HG03354 (cell line): ENCODE results near the gene GRPEL1.

Source experiments
- ATAC-seq: cut with Tn5 transposase; IDR thresholded peaks from one replicate; pipeline ENCODE4 v1.9.1; 2021; ENCODE audit warnings: mild to moderate bottlenecking; ENCODE audit not compliant: unreplicated experiment, poor library complexity, severe bottlenecking

Gene GRPEL1

DNA sequence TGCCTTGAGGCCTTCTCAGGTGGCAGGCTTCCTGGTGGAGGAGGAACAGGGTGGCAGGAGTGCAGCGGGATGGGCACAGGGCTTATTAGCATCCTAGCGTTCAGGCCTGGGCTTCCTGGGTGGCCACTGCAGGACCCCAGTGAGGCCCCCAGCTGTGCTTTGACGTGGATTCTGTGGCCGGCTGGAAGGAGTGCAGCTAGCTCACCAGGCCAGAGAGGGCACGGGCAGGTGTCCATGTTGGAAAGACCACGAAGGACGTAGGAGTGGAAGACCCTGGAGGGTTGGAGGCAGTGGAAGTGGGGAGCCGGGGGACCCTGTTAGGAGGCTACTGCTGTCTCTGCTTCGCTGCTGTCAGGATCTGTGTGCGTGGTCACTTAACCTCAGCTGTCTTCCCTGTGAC, 37.9 kb downstream of the GRPEL1 start:
- ATAC-seq: no peak

DNA sequence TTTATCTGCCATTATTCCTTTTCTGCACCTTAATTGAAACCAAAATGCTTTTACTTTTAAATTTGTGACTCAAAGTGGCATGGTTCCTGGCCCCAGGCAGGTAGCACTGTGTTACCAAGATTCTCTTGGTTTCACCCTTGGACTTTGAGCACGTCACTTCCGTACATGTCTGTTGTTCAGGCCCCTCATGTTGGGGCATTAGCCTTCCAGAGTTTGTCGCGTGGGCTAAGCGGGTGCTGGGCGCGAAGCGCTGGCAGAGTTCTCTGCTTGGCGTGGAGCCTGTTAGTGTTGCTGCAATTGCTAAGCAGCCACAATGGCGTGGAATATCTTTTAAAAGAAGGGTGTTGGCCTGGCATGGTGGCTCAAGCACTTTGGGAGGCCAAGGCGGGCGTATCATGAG, 38.7 kb downstream of the GRPEL1 start:
- no peak for ATAC-seq

DNA sequence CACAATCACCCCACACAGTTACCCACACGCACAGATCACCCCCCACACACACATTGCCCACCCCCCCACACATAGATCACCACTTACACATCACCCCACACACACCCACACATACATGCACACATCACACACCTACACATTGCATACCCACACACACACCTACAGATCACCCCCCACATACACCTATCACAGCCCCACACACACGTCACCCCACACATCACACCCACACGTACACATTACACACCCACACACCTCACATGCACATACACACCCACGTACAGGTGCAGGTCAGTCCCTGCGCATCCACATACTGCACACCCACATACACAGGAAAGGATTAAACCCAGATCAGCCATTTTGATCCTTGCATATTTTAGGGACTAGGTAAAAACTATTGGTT, 40.0 kb downstream of the GRPEL1 start:
- no peak for ATAC-seq

DNA sequence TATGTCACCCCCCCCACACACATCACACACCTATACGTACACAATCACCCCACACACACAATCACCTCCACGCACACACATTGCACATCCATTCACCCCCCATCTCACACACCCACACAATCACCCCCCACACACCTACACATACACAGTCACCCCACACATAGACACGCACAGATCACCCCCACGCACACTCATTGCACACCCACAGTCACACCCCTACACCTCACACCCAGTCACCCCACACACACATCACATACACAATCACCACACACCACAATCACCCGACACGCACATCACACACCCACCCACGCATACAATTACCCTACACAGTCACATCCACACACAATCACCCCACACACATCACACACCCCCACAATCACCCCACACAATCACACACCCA, 40.6 kb downstream of the GRPEL1 start:
- ATAC-seq: no peak

DNA sequence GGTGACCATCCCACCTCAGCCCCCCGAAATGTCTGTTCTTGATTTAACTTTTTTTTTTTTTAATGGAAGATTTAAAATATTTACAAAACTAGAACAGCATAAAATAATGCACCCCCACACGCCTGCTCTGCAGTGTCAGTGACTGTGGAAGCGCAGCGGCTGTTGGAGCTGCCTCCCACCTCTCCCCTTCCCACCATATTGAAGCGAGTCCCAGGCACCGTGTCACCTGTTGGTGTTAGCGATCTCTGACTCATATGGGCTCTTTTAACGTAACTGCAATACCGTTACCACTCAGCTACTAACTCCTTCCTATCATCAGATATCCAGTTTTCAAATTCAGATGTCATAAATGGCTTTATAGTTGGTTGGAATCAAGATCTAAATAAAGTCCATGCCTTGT, 41.8 kb downstream of the GRPEL1 start:
- ATAC-seq: no peak

DNA sequence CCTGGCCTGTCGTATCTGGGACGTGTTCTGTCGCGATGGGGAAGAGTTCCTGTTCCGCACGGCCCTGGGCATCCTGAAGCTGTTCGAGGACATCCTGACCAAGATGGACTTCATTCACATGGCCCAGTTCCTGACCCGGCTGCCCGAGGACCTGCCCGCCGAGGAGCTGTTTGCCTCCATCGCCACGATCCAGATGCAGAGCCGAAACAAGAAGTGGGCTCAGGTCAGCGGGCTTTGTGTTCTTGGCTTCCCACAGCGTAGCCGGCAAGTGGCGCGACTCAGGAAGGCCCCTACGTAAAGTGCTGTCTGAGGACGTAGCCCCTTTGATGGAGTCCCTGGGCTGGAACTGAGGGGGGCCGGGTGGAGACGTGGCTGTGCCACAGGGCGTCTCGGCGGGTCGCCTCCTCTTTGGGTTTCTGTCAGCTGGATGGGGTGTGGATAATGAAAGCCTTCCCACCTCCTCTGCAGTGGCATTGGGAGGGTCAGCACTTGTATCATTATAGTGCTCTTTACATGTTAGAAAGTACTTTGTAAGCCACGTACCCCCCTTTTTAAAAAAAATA, 42.7 kb downstream of the GRPEL1 start:
- ATAC-seq: no peak

DNA sequence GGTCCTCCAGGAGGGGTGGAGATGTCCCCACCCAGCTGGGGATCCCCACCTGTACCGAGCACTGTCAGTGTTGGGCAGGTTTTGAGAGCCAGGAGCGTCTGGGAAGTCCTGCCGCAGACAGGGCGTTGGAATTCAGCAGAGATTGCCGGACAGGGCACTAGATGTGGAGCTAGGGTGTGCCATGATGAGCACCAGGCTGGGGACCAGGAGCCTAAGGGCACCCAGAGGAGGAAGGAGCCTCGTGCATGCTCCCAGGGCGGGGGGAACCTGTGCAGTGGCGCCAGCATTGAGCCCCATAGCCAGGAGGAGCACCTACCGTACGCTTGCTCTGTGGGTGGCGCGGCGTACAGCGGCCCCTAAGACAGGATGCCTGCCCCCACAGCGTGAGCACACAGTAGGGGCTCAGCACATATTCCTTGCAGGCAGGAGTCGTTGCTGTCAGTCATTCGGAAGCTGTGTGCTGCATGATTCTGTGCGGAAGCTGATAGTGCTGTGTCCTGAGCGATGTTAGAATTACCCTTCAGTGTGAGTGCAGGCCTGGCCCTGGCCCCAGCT, 43.5 kb downstream of the GRPEL1 start:
- no peak for ATAC-seq

DNA sequence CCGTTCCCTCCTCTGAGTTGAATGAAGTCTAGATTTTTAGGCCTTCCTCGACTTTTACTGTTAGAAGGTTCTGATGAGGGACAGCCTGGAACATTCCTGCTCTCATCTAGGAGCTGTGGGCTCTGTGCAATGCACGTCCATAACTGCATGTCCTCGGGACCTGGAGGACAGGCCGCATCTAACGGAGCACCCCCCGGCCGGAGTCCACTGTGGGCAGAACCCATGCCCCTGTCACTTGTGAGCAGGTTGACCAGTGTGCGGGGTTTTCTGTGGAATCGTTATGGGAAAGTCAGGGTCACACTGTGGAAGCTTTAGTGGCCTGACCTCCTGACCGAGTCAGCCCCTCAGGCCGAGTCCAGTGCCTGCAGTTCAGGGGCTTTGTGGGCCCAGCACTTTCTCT, 44.0 kb downstream of the GRPEL1 start:
- ATAC-seq: no peak

DNA sequence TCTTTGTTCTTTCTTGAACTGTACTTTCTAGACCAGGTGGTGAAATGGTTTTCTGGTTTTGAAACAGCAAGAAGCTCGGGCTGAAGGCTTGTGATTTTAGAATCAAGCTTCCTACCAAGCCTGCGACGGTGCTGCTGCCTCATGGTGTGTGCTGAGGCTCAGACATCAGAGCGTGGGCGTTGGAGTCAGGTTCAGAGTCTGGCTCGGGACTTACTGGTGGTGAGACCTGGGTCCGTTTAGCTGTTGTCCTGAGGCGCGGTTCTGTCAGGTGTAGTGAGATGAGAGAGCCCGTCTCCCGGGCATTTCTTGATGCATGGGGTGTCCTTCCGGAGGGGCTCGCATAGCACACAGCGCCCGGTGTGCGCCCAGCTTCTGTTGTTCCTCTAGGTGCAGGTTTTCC, 44.4 kb downstream of the GRPEL1 start:
- ATAC-seq: no peak

DNA sequence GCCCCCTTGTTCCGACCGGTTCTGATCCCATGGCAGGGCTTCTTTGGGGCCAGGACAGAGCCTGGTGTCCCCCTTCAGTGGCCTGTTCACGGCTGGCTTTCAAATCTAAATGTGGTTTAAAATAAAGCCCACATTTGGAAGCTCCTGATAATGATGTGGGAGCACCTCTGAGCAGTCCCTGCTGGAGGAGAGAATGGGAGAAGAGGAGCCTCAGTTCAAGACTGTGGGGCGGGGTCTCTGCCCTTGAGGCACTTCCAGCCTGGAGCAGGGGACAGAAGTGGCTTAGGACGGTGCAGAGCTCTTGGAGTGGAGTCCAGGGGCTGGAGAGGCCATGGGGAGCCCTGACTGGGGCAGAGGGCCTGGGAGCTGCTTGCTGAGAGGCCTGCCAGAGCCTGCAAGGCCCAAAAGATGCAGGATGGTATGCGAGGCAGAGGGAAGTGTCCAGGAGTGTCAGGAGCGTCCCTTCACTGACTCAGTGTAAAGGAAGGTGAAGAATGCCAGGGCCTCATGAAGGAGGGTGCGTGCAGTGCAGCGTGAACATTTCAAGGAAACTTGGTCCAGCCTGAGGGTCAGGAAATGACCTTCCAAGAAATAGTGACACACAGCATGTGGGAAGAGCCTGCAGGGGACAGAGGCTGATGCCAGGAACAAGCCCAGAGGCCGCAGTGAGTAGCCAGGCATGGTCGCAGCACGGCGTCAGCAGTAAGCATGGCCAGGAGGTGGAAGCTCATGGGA, 45.8 kb downstream of the GRPEL1 start:
- no peak for ATAC-seq

DNA sequence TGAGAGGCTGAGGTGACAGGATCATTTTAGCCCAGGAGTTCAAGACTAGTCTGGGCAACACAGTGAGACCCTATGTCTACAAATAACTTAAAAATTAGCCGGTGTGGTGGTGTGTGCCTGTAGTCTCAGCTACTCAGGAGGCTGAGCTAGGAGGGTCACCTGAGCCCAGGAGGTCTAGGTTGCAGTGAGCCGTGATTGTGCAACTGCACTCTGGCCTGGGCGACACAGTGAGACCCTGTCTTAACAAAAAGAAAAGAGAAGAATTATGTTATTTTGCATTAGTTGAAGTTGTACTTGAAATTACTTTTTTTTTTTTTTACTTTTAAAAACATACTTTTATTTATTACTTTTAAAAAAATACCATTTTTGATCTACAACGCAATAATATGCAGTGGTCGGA, 46.5 kb downstream of the GRPEL1 start:
- no peak for ATAC-seq

DNA sequence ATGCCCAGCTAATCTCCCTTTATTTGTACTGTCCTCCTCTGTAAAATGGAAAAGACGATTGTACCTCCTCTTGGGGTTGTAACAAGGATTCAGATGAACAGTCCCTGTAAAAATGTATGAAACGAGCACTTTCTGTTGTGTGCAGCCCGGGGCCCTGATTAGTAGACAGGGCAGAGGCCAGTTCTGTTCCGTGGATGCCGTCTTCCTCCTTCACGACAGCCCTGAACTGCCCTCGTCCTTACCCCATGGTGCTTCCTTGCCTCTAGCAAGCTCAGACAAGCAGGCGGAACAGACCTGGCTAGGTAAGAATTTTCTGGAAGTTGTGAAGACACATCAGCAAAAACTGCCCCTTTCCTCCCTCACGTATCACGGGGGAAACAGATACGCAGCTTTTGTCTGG, 47.0 kb downstream of the GRPEL1 start:
- ATAC-seq: no peak

DNA sequence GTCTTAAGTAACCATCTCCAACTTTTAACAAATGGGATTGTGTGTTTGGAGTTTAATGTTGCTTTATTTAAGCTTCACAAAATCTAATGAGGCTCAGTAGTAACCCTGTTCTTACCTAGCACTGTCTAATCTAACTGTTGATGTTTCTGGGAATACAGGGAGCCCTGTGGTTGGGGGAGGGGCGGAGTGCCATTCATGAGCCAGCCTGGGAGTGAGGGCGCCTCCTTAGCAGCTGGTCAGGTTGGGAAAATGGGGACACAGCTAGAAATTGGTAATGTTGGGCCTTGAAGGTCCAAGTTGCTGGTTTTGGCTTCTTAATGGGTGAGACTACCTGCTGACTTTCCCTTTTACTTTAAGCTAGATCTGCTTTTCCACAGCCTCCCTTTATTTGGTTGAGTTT, 47.6 kb downstream of the GRPEL1 start:
- ATAC-seq: no peak

DNA sequence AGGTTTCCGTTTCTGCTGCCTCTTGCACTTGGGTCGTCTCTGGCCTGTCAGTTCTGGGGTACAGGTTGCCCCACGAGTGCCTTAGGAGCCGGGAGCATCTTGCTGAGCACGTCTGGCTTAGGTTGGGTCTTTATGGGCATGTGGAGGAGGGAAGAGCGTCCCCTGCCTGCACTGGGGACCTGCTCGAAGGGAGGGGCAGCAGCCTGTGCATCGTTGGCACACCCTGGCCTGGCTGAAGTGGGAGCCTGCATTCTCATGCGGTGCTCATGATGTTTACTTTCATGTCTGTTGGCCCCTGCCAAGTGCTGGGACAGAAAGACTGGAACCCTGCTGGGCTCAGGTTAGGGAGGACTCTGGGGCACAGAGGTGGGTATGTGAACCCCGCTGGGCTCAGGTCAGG, 48.5 kb downstream of the GRPEL1 start:
- no peak for ATAC-seq

DNA sequence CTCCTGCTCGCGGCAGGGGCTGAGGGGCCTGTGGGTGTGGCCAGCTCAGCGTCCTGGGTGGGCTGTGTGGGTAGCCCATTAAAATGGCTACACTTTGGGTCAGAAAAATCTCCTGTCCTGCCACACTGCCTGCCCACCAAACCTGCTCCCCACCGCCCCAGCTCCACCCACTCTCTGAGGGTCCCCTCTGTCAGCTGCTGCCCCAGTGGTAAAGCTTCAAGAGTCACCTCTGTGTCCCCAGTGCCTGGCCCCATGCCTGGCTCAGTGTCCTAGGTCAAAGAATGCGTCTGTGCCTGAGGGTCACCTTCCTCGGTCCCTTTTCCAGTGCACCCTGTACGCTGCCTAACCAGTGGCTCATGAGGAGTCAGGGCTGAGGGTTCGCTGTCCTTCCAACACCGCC, 49.6 kb downstream of the GRPEL1 start:
- no peak for ATAC-seq

DNA sequence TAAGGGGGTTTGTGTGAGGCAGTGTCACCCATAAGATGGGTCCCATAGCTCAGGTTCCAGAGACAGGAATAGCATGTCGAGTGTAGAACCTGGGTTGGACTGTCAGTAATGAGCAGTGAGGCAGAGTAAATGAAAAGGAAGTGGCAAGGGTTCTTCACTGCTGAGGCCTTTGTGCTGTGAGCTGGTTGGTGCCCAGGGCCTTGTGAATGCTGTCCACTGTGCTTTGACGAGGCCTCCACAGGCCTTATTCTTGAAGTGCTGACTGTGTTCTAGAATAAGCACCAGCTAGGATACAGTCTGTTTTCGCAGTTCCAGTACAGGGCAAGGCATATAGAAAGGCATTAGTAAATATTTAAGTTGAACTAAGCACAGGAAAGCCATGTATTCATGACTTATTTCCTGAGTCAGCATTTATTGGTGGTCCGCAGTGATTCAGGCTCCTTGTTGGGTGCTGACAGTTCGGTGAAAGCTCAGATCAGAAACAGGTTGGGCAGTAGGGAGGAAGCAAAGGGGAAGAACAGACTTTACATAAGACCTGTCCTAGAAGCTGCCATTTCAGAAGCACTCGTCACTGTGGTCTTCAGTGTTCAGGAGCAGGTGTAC, 50.3 kb downstream of the GRPEL1 start:
- ATAC-seq: no peak

DNA sequence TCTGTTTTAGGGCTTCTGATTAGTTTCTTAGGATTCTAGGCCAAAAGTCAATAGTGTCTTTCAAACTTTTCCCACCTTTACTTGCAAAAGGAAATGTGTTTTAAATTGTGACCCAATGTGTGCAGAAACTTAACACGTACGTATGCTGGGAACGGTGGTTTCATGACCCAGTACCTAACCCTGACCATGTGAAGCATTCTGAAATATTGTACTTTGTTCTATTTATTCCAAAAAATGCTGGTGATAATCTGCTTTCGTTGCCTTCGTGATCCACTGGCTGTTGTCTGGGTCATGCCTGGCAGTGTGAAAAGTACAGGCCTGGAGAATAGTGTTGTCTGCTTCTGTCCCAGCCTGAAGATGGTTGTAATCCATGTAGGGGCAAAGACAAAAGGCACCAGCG, 51.4 kb downstream of the GRPEL1 start:
- ATAC-seq: no peak

DNA sequence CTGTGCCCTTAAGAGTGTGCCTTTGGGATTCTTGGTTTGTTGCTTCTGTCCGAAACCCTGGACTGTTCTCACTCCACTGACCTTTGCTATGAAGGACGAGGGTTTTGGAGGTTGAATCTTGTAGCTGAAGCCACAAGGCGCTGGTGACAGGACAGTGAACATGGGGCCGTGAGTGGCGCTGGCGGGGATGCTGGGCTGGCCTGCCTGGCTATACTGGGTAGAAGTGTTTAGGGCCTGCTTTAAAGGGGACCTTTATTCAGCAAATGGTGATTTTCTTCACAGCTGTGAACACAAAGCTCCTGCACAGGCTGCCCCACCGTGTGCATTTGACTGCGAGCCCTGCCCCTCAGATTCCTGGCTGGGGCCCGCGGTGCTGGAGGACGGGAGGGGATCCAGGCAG, 51.8 kb downstream of the GRPEL1 start:
- ATAC-seq: no peak

DNA sequence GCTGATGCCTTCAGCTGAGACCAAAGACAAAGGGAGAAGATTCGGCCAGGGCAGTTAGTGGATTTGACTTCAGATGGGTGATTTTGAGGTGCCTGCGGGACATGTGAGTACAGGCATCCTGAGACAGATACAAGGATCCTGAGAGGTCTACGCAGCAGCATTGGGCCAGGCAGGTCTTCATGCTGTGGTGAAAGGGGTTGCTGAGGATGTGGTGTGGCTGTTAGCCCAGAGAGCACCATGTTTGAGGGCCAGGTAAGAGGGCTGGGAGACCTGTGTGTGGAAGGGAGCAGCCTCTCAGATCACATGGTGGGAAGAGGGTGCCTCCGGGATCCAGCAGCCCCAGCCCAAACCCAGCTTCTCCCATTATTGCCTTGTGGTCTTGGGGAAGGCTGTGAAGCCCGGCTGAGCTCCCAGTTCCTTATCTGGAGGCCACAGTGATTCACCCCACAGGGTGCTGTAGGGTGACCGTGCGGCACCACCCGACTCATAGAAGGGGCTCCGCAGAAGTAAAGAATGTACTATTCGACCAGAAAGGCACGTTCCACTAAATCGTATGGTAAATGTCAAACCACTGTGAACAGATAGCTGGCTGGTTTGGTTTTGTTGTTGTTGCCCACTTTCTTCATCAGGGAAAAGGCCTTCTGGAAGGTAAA, 52.4 kb downstream of the GRPEL1 start:
- no peak for ATAC-seq

DNA sequence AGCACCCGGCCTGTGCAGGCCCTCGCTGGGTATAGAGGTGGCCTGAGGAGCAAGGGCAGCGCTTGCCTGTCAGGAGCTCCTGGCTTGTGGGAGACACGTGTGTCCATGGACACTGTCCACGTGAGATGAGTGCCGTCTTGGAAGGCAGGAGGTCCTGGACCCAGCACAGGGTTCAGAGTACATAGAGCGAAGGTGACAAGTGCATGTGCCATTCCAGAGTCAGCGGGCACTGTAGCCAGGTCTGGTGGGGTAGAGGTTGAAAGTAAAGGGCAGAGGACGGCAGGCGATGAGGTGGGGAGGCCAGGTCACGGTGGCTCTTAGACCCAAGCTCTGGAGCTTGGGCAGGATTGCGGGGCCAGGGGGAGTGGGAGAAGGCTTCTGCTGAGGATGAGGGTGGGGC, 53.0 kb downstream of the GRPEL1 start:
- no peak for ATAC-seq

DNA sequence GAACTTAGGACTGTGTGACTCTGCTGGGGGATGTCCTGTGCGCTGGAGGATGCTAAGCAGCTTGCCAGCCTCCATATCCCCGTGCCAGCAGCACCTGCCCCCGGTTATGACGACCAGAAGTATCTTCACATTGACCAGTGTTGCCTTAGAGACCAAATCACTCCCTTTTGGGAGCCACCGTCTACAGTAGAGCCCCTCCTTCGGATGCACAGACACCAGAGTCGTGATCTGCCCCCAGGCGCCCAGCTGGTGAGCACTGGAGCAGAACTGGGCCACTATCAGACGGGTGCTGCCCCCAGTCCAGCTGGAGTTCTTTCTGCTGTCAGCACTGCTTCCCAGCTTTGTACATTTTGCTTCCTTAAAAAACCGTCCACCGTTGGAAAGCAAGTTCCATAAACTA, 54.7 kb downstream of the GRPEL1 start:
- ATAC-seq: peak; percentile 48
